Measurements from ENCODE around the gene MATN1. TPM values are rescaled to one million over a fixed set of nuclear protein-coding genes. Genes with fewer than 3 reads are reported as not detected.
A peak's percentile ranks its signal among the peaks of the same experiment; 100 is the strongest.

Gene MATN1
- polyA plus RNA-seq, 3 donors = 0.07 TPM; not detected in 2

DNA sequence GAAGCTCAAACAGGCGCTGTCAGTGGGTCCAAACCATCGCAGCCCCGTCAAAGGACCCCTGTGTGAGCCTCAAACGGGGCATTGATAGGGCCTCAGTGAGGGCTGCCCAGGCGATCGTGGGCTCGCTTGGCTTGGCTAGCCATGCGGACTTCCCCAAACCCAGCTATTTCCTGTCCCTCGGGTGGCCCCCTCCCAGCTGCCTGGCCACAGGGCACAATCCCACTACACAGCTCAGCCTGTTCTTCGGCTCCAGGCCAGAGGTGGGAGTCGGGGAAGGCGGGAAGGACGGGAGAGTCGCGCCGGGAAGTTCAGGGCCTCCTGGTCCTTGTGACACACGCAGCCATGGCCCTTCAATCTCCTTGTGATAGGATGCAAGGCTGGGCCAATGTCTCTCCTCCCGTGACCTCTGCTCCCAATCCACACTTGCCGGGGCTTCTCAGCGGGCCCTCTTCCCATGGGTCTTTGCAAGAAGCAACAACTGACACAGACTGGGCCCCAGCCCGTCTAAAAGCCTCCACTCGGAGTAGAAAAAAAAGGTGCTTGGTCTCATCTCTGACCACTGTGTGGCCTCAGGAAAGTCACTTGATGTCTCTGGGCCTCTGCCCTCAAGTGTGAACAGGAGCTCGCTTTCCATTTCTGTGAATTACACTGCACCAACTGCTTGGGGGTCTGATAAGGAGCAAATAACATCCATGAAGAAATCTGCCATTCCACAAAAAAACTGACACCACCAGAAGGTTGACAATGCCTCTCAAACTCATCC lies 7.1 kb upstream of the MATN1 start:
- no peak overlapping the region for H3K4me3 ChIP-seq (replicated peaks in 1 of 3; ENCODE audit: low read depth in 2 of 3, low read length in 3 of 3)
- peak overlapping the region in 2 of 7 donors; percentile 10 to 21 for H3K27ac Mint-ChIP-seq
- peaks cover 0 to 2% (median 0%) of the 10 kb centered on the region in 3 donors for H3K27me3 Mint-ChIP-seq (ENCODE audit: low read depth in 3 of 3)
- TF ChIP-seq, protein P1, sequence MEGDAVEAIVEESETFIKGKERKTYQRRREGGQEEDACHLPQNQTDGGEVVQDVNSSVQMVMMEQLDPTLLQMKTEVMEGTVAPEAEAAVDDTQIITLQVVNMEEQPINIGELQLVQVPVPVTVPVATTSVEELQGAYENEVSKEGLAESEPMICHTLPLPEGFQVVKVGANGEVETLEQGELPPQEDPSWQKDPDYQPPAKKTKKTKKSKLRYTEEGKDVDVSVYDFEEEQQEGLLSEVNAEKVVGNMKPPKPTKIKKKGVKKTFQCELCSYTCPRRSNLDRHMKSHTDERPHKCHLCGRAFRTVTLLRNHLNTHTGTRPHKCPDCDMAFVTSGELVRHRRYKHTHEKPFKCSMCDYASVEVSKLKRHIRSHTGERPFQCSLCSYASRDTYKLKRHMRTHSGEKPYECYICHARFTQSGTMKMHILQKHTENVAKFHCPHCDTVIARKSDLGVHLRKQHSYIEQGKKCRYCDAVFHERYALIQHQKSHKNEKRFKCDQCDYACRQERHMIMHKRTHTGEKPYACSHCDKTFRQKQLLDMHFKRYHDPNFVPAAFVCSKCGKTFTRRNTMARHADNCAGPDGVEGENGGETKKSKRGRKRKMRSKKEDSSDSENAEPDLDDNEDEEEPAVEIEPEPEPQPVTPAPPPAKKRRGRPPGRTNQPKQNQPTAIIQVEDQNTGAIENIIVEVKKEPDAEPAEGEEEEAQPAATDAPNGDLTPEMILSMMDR (IDR thresholded peaks at IDR 0.05) = no peak
- no peaks in the 10 kb centered on the region for H3K9me3 Mint-ChIP-seq
- no peak overlapping the region for H3K27ac ChIP-seq (ENCODE audit: low read depth in 1 of 2, low read length in 2 of 2)
- peaks cover 70% of the 10 kb centered on the region for H4K20me1 ChIP-seq (ENCODE audit: insufficient read depth, low read length)
- WGBS (ENCODE audit: insufficient coverage) = 63% methylated on average over 22 of the region's 23 CpGs
- H3K4me1 Mint-ChIP-seq = peaks cover 29% of the 10 kb centered on the region
- peaks cover 7% of the 10 kb centered on the region for H3K79me2 ChIP-seq (ENCODE audit: insufficient read depth, low read length)
- H3K4me3 Mint-ChIP-seq = no peak overlapping the region
- peaks cover 33% of the 10 kb centered on the region in 2 donors for H3K36me3 ChIP-seq (replicated peaks in 1 of 2; ENCODE audit: control insufficient read depth in 1 of 2, insufficient read depth in 2 of 2, low read length in 2 of 2)
- no peak overlapping the region for H2AFZ ChIP-seq (ENCODE audit: insufficient read depth, low read depth, low read length, poor library complexity, severe bottlenecking)
- intact Hi-C loops (cut with micrococcal nuclease) = no loop called here
- H3K4me2 ChIP-seq (replicated peaks; ENCODE audit: extremely low read depth, low read length, poor library complexity, severe bottlenecking) = no peak overlapping the region
- no peaks in the 10 kb centered on the region for H3K27me3 ChIP-seq (ENCODE audit: control insufficient read depth in 2 of 2, insufficient read depth in 2 of 2, low read length in 2 of 2)
- H3K9me3 ChIP-seq (replicated peaks in 1 of 2; ENCODE audit: control insufficient read depth in 1 of 2, insufficient read depth in 1 of 2, low read length in 2 of 2) = no peaks in the 10 kb centered on the region
- H3K4me1 ChIP-seq (ENCODE audit: control insufficient read depth in 1 of 2, insufficient read depth in 2 of 2, low read length in 2 of 2) = peaks cover 8 to 19% of the 10 kb centered on the region in 2 donors
- no peak overlapping the region for H3K9ac ChIP-seq (ENCODE audit: insufficient read depth, low read length, poor library complexity, severe bottlenecking)
- H3K36me3 Mint-ChIP-seq = peaks cover 37 to 39% of the 10 kb centered on the region in 2 donors
- DNase-seq = no peak

DNA sequence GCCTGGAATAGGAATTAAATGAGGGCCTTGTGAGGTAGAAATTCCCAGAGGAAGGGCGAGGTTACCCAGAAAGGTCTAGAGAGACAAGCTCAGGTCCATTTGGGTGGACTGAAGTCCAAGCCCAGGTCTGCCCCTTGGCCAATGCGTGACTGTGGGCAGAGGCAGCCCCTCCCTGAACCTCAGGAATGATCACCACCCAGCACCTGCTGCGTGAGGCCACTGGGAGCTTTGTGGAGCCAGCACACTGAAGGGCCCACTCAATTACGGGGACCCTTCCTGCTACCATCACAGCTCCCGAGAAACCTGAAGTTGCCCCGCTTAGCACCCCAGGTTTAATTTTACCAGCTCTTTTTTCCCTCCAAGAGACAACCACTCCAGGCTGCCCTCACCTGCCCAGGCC lies 6.5 kb upstream of the MATN1 start:
- Mint-ChIP-seq H3K4me3 (no peak overlapping the region), H3K27ac (no peak overlapping the region), H3K27me3 (ENCODE audit: low read depth in 3 of 3) (peaks cover 0 to 2% (median 0%) of the 10 kb centered on the region in 3 donors), H3K36me3 (peaks cover 34 to 35% of the 10 kb centered on the region in 2 donors), H3K4me1 (peaks cover 29% of the 10 kb centered on the region), H3K9me3 (no peaks in the 10 kb centered on the region)
- no peak overlapping the region for H3K4me3 ChIP-seq (replicated peaks in 1 of 3; ENCODE audit: low read depth in 2 of 3, low read length in 3 of 3)
- no peak overlapping the region for H3K27ac ChIP-seq (ENCODE audit: low read depth in 1 of 2, low read length in 2 of 2)
- H4K20me1 ChIP-seq (ENCODE audit: insufficient read depth, low read length) = peaks cover 64% of the 10 kb centered on the region
- 98% methylated on average over 4 of the region's 6 CpGs for WGBS (ENCODE audit: insufficient coverage)
- peaks cover 8 to 19% of the 10 kb centered on the region in 2 donors for H3K4me1 ChIP-seq (ENCODE audit: control insufficient read depth in 1 of 2, insufficient read depth in 2 of 2, low read length in 2 of 2)
- DNase-seq = no peak
- peaks cover under 1% of the 10 kb centered on the region for H3K79me2 ChIP-seq (ENCODE audit: insufficient read depth, low read length)
- H3K9ac ChIP-seq (ENCODE audit: insufficient read depth, low read length, poor library complexity, severe bottlenecking) = no peak overlapping the region
- peaks cover 26 to 27% of the 10 kb centered on the region in 2 donors for H3K36me3 ChIP-seq (replicated peaks in 1 of 2; ENCODE audit: control insufficient read depth in 1 of 2, insufficient read depth in 2 of 2, low read length in 2 of 2)
- intact Hi-C loops (cut with micrococcal nuclease) = no loop called here
- no peak overlapping the region for H2AFZ ChIP-seq (ENCODE audit: insufficient read depth, low read depth, low read length, poor library complexity, severe bottlenecking)
- H3K9me3 ChIP-seq (replicated peaks in 1 of 2; ENCODE audit: control insufficient read depth in 1 of 2, insufficient read depth in 1 of 2, low read length in 2 of 2) = no peaks in the 10 kb centered on the region
- TF ChIP-seq, protein P1 (IDR thresholded peaks at IDR 0.05) = no peak
- no peak overlapping the region for H3K4me2 ChIP-seq (replicated peaks; ENCODE audit: extremely low read depth, low read length, poor library complexity, severe bottlenecking)
- H3K27me3 ChIP-seq (ENCODE audit: control insufficient read depth in 2 of 2, insufficient read depth in 2 of 2, low read length in 2 of 2) = no peaks in the 10 kb centered on the region

Measured in CD14-positive monocyte (primary cell).